Smooth muscle cell of the umbilical artery (primary cell): Measurements from ENCODE around the gene MITD1. TPM values are rescaled to one million over a fixed set of nuclear protein-coding genes. Genes with fewer than 3 reads are reported as not detected.

Experiments
- total RNA-seq: library from RNA; depleted of rRNA; stranded (reverse); fragments of >200 nt; gene quantifications from 2 replicates; pipeline ENCODE4 v1.2.3, GENCODE V29; 2014

The MITD1 gene
- total RNA-seq: 25.5 and 26.9 TPM in 2 replicates

DNA sequence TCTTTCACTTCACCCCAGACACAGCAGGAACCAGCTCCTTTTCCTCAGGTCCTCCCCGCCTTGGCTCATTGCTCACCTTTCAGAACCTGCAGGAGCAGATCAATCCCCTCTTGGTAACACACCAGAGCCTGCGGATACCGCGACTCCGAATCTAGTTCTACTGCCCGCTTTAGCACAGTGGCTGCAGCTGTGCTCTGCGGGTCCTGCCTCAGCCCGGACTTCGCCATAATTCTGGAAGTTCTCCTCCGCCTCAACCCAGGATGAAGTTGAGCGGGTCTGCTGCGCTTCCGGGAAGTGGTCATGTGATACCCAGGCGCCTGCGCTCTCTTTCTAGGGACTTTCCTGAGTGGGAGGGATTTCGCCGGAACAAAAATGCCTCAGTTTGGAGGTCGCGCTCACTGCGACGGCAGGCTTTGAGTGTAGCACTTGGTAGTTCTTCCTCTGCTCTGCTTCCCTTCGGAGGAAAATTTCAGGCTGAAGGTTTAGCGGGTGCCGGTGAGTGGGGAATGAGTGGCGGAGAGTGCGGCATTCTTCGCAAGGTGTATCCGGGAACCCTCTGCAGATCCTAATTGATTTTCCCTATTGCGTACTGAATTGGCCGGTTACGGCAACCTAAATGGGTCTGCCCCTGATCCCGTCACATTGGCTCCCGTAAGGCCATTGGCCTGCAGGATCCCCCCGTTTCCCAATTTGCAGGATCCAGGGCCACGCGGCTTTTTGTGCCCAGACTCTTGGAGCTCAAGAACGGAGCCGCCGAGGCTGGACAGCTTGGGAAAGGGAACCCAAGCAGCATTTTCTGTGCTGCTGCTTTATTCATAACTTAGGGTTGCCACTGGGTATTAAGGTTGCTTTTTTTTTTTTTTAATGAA lies at the start of gene MITD1, which contains the start of gene MRPL30:
MITD1 (minus strand) TSS at position 304 of the 869 bp plus-strand sequence; CDS start at position 227, 77 bp downstream.
MRPL30 (plus strand) TSS at position 430 of the 869 bp plus-strand sequence. CDS start 5,020 bp downstream, outside the sequence.

GRCh38 chr2:99154643-99155536 lies 26.0 kb downstream of the MITD1 start, which contains the start of the genes LIPT1 and TSGA10:
Gene LIPT1 (plus strand): TSS chr2:99154967. CDS start chr2:99161958, 6,991 bp downstream.
Gene TSGA10 (minus strand): TSS chr2:99154942. CDS start chr2:99109439, 45,503 bp downstream.

GRCh38 chr2:99141110-99142108 lies 39.4 kb downstream of the MITD1 start, which contains the start of gene C2orf15:
Gene C2orf15 (plus strand): TSS chr2:99141707. CDS start chr2:99150559, 8,852 bp downstream.

Other genes starting within 250 kb of the MITD1 start
- gene CRACDL, start 244.8 kb downstream of the MITD1 start, total RNA-seq: not detected in 2 replicates
- 0.18 TPM in 1 of 2 replicates, not detected in the other for gene C2orf15, start 39.4 kb downstream of the MITD1 start, total RNA-seq
- gene TSGA10, start 26.1 kb downstream of the MITD1 start, total RNA-seq: 3.3 and 13.1 TPM in 2 replicates
- gene LIPT1, start 26.1 kb downstream of the MITD1 start, total RNA-seq: 4.1 and 6.2 TPM in 2 replicates
- 33.9 and 36.1 TPM in 2 replicates for gene MRPL30, start 126 bp upstream of the MITD1 start, total RNA-seq
- not detected in 2 replicates for gene LYG2, start 74.6 kb upstream of the MITD1 start, total RNA-seq
- gene LYG1, start 120.1 kb upstream of the MITD1 start, total RNA-seq: 0.14 TPM in 1 of 2 replicates, not detected in the other
- gene TXNDC9, start 155.3 kb upstream of the MITD1 start, total RNA-seq: 81.1 and 88.9 TPM in 2 replicates
- gene EIF5B, start 156.3 kb upstream of the MITD1 start, total RNA-seq: 34.7 and 57.7 TPM in 2 replicates